ENCODE data around the gene IFI44.

The IFI44 gene

DNA sequence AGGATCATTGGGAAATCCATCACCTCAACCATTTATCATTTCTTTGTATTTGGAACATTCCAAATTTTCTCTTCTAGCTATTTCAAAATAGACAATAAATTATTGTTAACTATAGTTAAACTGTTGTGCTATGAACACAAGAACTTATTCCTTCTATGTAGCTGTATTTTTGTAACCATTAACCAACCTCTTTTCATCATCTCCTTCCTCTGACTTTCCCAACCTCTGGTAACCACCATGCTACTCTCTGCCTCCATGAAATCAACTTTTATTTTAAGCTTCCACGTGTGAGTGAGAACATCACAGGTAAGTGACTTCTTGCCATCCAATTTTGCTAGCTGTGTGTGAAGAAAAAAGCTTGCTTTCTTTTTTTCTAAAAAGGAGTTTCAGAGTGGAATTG is 29.0 kb upstream of the IFI44 start:
- DNase-seq (ENCODE audit: insufficient read length) (no peak), FAIRE-seq (peak; percentile 66)
- TF ChIP-seq POLR2AphosphoS5 (IDR thresholded peaks at IDR 0.05; ENCODE audit: low read depth, low read length) (no peak), POLR2A (IDR thresholded peaks at IDR 0.05; ENCODE audit: low read depth, low read length) (no peak), TAF1 (IDR thresholded peaks at IDR 0.05; ENCODE audit: borderline replicate concordance, low read depth, low read length) (no peak)

DNA sequence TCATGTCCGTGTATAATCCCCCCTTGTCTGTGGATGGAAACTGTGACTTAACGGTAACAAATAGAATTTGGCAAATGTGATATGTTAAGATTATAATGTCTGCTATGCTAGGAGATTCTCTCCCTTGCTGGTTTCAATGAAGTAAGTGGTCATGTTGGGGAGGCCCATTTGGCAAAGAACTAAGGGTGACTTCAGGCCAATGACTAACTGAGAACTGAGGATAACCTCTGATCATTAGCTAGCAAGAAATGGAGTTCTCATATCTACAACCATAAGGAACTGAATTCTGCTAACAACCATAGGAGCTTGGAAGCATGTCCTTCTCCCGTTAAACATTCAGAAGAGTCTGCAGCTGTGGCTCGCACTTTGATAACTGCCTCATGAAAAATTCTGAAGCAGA is 27.1 kb upstream of the IFI44 start:
- no peak for FAIRE-seq

DNA sequence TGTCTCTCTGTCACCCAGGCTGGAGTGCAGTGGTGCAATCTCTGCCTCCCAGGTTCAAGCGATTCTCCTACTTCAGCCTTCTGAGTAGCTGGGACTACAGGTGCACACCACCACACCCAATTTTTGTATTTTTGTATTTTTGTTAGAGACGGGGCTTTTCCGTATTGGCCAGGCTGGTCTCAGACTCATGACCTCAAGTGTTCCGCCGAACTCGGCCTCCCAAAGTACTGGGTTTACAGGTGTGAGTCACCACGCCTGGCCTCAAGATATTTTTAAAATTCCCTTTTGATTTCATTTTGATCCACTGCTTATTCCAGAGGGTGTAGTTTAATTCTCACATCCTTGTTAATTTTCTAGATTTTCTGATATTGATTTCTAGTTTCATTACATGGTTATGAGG is 25.6 kb upstream of the IFI44 start:
- TF ChIP-seq TAF1 (IDR thresholded peaks at IDR 0.05; ENCODE audit: borderline replicate concordance, low read depth, low read length) (no peak), POLR2A (IDR thresholded peaks at IDR 0.05; ENCODE audit: low read depth, low read length) (no peak), POLR2AphosphoS5 (IDR thresholded peaks at IDR 0.05; ENCODE audit: low read depth, low read length) (no peak)
- FAIRE-seq (no peak), DNase-seq (ENCODE audit: insufficient read length) (no peak)

More for the DNA sequence above, 27.1 kb upstream of the IFI44 start:
- DNase-seq (ENCODE audit: insufficient read length): no peak
- TF ChIP-seq POLR2A (IDR thresholded peaks at IDR 0.05; ENCODE audit: low read depth, low read length) (no peak), POLR2AphosphoS5 (IDR thresholded peaks at IDR 0.05; ENCODE audit: low read depth, low read length) (0 out of 2 replicates have a peak, but pooled peaks have one; percentile 43), TAF1 (IDR thresholded peaks at IDR 0.05; ENCODE audit: borderline replicate concordance, low read depth, low read length) (no peak)

DNA sequence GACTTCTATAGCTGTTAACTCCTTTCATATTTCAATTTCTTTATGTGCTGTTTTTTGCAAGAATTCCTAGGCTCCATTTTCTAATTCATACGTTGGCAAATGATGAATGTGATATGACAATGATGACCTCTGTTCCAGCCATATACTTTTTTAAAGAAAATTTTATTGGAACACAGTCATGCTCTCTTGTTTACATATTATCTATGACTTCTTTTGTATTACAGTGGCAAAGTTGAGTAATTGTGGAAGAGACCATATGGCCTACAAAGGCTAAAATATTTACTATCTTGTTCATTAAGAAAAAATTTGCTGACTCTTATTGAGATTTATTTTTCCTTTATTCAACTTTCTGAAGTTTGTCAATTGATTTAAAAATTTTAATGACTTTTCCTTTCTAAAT is 22.3 kb upstream of the IFI44 start:
- TF ChIP-seq TAF1 (IDR thresholded peaks at IDR 0.05; ENCODE audit: borderline replicate concordance, low read depth, low read length) (no peak), POLR2AphosphoS5 (IDR thresholded peaks at IDR 0.05; ENCODE audit: low read depth, low read length) (no peak), POLR2A (IDR thresholded peaks at IDR 0.05; ENCODE audit: low read depth, low read length) (no peak)
- FAIRE-seq (no peak), DNase-seq (ENCODE audit: insufficient read length) (no peak)

DNA sequence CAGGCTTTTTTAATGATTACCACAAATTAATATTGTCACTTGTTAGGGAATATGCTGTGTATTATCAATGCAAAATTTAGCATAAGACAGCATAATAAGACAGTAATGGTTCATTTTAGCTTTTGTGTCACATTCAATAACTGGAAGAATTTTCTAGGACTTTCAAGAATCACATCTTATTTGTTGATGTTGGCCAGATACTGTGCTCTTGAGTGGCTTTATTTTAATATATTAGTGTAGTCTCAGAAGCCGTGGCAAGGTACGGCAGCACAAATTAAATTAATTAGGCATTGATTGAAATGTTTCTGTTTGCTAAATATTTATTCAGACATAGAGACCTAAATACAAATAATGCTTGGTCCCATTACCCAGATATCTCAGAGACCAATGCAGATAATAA is 19.0 kb upstream of the IFI44 start:
- TF ChIP-seq POLR2A (IDR thresholded peaks at IDR 0.05; ENCODE audit: low read depth, low read length) (no peak), TAF1 (IDR thresholded peaks at IDR 0.05; ENCODE audit: borderline replicate concordance, low read depth, low read length) (no peak), POLR2AphosphoS5 (IDR thresholded peaks at IDR 0.05; ENCODE audit: low read depth, low read length) (no peak)
- FAIRE-seq: no peak
- no peak for DNase-seq (ENCODE audit: insufficient read length)

DNA sequence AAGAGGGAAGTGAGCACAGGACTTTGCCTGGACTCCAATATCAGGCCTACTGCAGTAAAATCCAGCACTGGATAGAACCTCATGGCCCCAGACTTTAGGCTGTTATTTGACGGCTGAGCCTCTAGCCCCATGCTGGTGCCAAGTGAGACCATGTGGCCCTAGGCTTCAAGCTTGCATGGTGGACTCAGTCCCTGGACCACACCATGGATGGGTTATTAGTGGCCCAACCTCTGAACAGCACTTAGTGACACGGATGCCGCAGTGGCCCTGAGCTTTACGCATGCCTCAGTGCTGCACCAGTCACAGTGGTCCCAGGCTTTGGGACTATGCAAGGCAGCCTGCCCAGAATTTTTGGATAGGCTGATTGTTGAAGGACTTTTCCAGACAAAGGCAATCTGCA is 16.4 kb upstream of the IFI44 start:
- FAIRE-seq (peak; percentile 42), DNase-seq (ENCODE audit: insufficient read length) (no peak)
- peak; percentile 96 for TF ChIP-seq POLR2AphosphoS5 (IDR thresholded peaks at IDR 0.05; ENCODE audit: low read depth, low read length)
- peak; percentile 90 for TF ChIP-seq POLR2A (IDR thresholded peaks at IDR 0.05; ENCODE audit: low read depth, low read length)
- TF ChIP-seq TAF1 (IDR thresholded peaks at IDR 0.05; ENCODE audit: borderline replicate concordance, low read depth, low read length): no peak

DNA sequence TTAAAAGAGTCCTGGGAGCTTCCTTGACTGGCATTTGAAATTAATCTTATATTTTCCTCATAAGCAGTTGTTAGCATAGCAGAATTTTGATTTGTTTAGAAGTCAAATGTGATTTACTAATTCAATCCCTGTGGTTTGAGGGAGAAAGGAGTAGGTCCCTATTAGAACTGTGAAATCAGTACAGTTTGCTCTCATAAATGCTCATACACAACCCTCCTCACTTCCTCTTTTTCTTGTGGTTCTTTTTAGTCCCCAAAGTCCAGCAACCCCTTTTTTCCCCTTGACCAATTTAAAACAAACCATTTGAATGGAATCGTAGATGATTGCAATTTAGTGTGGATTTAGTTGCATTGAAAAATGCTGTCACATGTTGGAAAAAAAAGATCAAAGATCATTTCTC is 9.2 kb upstream of the IFI44 start:
- FAIRE-seq (no peak), DNase-seq (ENCODE audit: insufficient read length) (no peak)
- no peak for TF ChIP-seq TAF1 (IDR thresholded peaks at IDR 0.05; ENCODE audit: borderline replicate concordance, low read depth, low read length)
- TF ChIP-seq POLR2A (IDR thresholded peaks at IDR 0.05; ENCODE audit: low read depth, low read length): no peak
- TF ChIP-seq POLR2AphosphoS5 (IDR thresholded peaks at IDR 0.05; ENCODE audit: low read depth, low read length): no peak

DNA sequence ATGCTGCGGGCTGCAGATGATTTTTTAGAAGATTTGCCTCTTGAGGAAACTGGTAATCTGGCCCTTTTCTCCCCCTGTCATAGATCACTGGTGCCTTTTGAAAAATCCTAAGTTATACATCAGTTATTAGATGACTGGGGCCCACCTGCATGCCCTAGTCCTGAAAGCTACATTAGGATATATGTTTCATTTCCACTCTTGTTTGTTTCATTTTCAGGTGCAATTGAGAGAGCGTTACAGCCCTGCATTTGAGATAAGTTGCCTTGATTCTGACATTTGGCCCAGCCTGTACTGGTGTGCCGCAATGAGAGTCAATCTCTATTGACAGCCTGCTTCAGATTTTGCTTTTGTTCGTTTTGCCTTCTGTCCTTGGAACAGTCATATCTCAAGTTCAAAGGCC is 8.1 kb upstream of the IFI44 start:
- FAIRE-seq: no peak
- no peak for DNase-seq (ENCODE audit: insufficient read length)
- TF ChIP-seq TAF1 (IDR thresholded peaks at IDR 0.05; ENCODE audit: borderline replicate concordance, low read depth, low read length): no peak
- no peak for TF ChIP-seq POLR2A (IDR thresholded peaks at IDR 0.05; ENCODE audit: low read depth, low read length)
- no peak for TF ChIP-seq POLR2AphosphoS5 (IDR thresholded peaks at IDR 0.05; ENCODE audit: low read depth, low read length)

DNA sequence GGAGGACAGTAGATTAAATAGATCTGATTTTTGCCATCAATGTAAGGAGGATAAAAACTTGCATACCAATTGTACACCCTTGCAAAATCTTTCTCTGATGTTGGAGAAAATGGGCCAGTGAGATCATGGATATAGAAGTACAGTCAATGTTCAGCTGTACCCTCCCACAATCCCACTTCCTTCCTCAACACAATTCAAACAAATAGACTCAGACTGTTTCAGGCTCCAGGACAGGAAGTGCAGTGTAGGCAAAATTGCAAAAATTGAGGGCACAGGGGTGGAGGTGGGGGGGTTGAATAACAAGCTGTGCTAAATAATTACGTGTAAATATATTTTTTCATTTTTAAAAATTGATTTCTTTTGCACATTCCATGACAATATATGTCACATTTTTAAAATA is 3.9 kb upstream of the IFI44 start:
- FAIRE-seq (no peak), DNase-seq (ENCODE audit: insufficient read length) (no peak)
- TF ChIP-seq TAF1 (IDR thresholded peaks at IDR 0.05; ENCODE audit: borderline replicate concordance, low read depth, low read length) (no peak), POLR2AphosphoS5 (IDR thresholded peaks at IDR 0.05; ENCODE audit: low read depth, low read length) (no peak), POLR2A (IDR thresholded peaks at IDR 0.05; ENCODE audit: low read depth, low read length) (no peak)

DNA sequence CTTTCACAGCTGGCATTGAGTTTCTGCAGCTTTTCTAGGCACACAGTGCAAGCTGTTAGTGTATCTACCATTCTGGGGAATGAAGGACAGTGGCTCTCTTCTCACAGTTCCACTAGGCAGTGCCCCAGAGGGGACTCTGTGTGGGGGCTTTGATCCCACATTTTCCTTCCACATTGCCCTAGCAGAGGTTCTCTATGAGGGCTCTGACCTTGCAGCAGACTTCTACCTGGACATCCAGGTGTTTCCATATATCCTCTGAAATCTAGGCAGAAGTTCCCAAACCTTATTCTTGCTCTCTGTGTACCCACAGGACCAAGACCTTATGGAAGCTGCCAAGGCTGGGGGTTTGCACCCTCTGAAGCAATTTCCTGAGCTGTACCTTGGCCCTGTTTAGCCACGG is 2.4 kb upstream of the IFI44 start:
- DNase-seq (ENCODE audit: insufficient read length) (no peak), FAIRE-seq (no peak)

DNA sequence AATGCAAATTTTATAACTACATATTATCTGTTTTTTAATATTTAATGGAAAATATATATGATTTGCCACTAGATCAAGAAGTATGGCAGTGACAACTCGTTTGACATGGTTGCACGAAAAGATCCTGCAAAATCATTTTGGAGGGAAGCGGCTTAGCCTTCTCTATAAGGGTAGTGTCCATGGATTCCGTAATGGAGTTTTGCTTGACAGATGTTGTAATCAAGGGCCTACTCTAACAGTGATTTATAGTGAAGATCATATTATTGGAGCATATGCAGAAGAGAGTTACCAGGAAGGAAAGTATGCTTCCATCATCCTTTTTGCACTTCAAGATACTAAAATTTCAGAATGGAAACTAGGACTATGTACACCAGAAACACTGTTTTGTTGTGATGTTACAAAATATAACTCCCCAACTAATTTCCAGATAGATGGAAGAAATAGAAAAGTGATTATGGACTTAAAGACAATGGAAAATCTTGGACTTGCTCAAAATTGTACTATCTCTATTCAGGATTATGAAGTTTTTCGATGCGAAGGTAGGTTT is 556 bp downstream of the IFI44 start:
- no peak for DNase-seq (ENCODE audit: insufficient read length)
- no peak for TF ChIP-seq TAF1 (IDR thresholded peaks at IDR 0.05; ENCODE audit: borderline replicate concordance, low read depth, low read length)
- TF ChIP-seq POLR2AphosphoS5 (IDR thresholded peaks at IDR 0.05; ENCODE audit: low read depth, low read length): no peak
- TF ChIP-seq POLR2A (IDR thresholded peaks at IDR 0.05; ENCODE audit: low read depth, low read length): no peak
- FAIRE-seq: peak; percentile 74

More for the DNA sequence above, 2.4 kb upstream of the IFI44 start:
- TF ChIP-seq POLR2AphosphoS5 (IDR thresholded peaks at IDR 0.05; ENCODE audit: low read depth, low read length) (no peak), TAF1 (IDR thresholded peaks at IDR 0.05; ENCODE audit: borderline replicate concordance, low read depth, low read length) (no peak), POLR2A (IDR thresholded peaks at IDR 0.05; ENCODE audit: low read depth, low read length) (no peak)

DNA sequence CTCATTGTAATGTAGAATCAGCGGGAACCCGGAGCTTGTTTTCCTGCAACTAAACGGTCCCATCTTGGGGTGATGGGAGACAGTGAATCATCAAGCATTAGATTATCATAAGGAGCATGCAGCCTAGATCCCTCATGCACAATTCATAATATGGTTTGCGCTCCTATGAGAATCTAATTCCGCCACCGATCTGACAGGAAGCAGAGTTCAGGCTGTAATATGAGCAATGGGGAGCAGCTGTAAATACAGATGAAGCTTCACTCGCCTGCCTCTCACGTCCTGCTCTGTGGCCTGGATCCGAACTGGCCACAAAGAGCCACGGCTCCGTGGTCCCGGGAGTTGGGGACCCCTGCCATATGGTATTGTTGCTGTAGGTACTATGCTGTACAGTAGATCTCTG is 1.6 kb downstream of the IFI44 start:
- FAIRE-seq (peak; percentile 67), DNase-seq (ENCODE audit: insufficient read length) (no peak)
- TF ChIP-seq TAF1 (IDR thresholded peaks at IDR 0.05; ENCODE audit: borderline replicate concordance, low read depth, low read length) (no peak), POLR2A (IDR thresholded peaks at IDR 0.05; ENCODE audit: low read depth, low read length) (no peak), POLR2AphosphoS5 (IDR thresholded peaks at IDR 0.05; ENCODE audit: low read depth, low read length) (no peak)
